ENCODE results near the gene TOP2A.
"Not testable (repeated sequence)": the region's sequence is repeated elsewhere in the genome, so short reads cannot be mapped to it uniquely, and the experiment has no call there.

Gene TOP2A

DNA sequence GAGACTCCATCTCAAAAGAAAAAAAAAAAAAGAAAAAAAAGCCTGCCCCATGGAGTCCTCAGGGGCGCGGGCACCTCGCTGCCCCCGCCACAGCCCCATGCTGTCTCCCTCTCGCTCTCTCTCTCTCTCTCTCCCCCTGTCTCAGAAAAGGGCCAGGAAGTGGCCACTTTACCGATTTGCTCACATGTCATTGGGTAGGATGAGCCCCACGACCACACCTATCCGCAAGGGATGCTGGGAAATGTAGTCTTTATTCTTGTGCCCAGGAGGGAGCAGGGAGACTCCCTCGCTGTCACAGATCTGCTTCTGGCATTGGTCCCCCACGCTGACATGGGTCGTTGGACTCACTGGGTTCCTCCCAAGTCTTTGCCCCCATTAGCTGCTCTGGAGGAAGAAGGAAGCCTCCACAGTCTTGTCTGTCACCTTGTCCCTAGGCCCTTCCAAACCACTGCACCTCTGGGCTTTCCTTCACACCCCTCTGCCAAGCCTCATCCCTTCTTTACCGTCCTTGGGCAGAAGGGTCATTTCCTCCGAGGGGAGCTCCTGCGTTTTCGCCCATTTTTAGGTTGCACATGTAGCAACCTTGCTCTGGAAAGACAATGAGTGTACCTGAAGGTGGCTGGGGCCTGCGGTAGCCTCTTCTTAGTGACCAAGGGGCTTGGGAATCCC, 46.3 kb downstream of the TOP2A start:
- no peaks in the 10 kb centered on the region for H3K9me3 ChIP-seq (ENCODE audit: low read depth, low read length)
- TF ChIP-seq POLR2AphosphoS5 (IDR thresholded peaks at IDR 0.05; ENCODE audit: borderline replicate concordance, low read depth, low read length) (no peak), FOXP2 (optimal IDR thresholded peaks at IDR 0.05; ENCODE audit: control extremely low read depth, extremely low read length, insufficient read depth) (no peak), EZH2 (IDR thresholded peaks at IDR 0.05) (no peak)
- no peak overlapping the region for H3K27ac ChIP-seq
- no peak overlapping the region for H3K4me3 ChIP-seq
- H3K36me3 ChIP-seq (ENCODE audit: insufficient read depth, low read length), result no peaks in the 10 kb centered on the region
- no peak overlapping the region for H3K9ac ChIP-seq (ENCODE audit: insufficient read length)
- DNase-seq (ENCODE audit: low read depth, low spot score), result no peak

DNA sequence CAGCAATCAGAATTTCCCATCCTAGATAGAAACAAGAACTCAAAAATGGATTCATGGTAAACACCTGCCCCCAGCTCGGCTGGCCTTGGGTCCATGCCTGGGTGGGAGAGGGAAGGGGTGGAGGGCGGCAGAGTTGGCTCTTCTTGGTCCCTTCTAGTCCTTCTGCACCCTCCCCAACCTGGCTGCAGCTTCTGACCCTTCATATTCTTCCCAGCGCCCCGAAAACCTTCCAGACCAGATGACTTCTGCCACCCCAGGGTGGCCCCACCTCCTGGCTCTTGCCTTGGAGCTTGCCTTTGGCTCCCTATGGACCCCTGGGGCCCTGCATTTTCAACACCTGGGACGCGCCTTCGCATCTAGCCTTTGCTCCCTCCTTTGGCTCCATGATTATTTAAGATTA, 47.8 kb downstream of the TOP2A start:
- DNase-seq (ENCODE audit: low read depth, low spot score), result no peak
- H3K36me3 ChIP-seq (ENCODE audit: insufficient read depth, low read length), result no peaks in the 10 kb centered on the region
- H3K27ac ChIP-seq, result no peak overlapping the region
- TF ChIP-seq FOXP2 (optimal IDR thresholded peaks at IDR 0.05; ENCODE audit: control extremely low read depth, extremely low read length, insufficient read depth) (no peak), EZH2 (IDR thresholded peaks at IDR 0.05) (no peak), POLR2AphosphoS5 (IDR thresholded peaks at IDR 0.05; ENCODE audit: borderline replicate concordance, low read depth, low read length) (no peak)
- no peak overlapping the region for H3K9ac ChIP-seq (ENCODE audit: insufficient read length)
- no peak overlapping the region for H3K4me3 ChIP-seq
- no peaks in the 10 kb centered on the region for H3K9me3 ChIP-seq (ENCODE audit: low read depth, low read length)

DNA sequence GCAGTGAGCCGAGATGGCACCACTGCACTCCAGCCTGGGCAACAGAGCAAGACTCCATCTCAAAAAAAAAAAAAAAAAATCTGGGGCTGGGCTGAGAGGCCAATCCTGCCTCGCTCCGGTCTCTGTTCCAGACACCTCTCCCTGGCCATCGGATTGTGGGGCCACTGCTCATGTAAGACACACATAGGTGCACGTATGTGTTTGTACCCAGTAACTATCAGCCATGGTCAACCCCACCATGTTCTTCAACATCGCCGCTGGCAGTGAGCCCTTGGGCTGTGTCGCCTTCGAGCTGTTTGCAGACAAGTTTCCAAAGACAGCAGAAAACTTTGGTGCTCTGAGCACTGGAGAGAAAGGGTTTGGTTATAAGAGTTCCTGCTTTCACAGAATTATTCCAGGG, 50.0 kb downstream of the TOP2A start:
- H3K36me3 ChIP-seq (ENCODE audit: insufficient read depth, low read length); H3K9ac ChIP-seq (ENCODE audit: insufficient read length); H3K27ac ChIP-seq; H3K4me3 ChIP-seq; H3K9me3 ChIP-seq (ENCODE audit: low read depth, low read length); DNase-seq (ENCODE audit: low read depth, low spot score): not testable (repeated sequence)

DNA sequence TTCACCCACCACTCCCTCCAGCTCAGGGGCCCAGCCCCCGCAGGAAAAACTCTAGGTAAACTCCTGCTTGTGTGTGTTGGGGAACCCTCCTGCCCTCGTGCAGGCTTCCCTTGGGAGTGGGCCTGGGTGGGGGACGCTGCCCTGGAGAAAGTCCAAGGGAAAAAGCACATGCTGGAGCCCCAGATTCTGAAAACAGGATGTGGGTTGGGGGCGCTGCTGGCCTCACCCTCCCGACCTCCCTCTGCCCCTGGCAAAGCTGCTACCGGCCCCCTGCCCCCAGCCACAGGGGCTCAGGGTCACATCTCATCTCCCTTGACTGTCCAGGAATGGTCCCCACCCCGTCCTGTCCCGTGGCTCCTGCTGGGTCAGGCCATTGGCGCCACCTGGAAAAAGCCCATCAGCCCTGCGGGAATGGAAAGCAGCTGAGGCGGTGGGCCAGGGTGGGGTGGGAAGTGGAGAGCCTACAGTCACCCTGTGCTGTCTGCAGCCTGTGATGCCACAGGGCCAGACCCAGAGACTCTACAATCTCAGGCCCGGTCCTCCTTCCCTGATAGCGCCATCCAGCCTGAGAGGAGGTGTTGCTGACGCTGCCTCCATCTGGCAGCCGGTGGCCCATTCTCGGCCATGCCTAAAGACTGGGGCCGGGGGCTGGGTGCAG, 50.7 kb downstream of the TOP2A start:
- no peaks in the 10 kb centered on the region for H3K36me3 ChIP-seq (ENCODE audit: insufficient read depth, low read length)
- DNase-seq (ENCODE audit: low read depth, low spot score), result no peak
- TF ChIP-seq POLR2AphosphoS5 (IDR thresholded peaks at IDR 0.05; ENCODE audit: borderline replicate concordance, low read depth, low read length) (no peak), FOXP2 (optimal IDR thresholded peaks at IDR 0.05; ENCODE audit: control extremely low read depth, extremely low read length, insufficient read depth) (no peak), EZH2 (IDR thresholded peaks at IDR 0.05) (no peak)
- H3K4me3 ChIP-seq, result no peak overlapping the region
- H3K9ac ChIP-seq (ENCODE audit: insufficient read length), result no peak overlapping the region
- no peaks in the 10 kb centered on the region for H3K9me3 ChIP-seq (ENCODE audit: low read depth, low read length)
- H3K27ac ChIP-seq, result no peak overlapping the region

DNA sequence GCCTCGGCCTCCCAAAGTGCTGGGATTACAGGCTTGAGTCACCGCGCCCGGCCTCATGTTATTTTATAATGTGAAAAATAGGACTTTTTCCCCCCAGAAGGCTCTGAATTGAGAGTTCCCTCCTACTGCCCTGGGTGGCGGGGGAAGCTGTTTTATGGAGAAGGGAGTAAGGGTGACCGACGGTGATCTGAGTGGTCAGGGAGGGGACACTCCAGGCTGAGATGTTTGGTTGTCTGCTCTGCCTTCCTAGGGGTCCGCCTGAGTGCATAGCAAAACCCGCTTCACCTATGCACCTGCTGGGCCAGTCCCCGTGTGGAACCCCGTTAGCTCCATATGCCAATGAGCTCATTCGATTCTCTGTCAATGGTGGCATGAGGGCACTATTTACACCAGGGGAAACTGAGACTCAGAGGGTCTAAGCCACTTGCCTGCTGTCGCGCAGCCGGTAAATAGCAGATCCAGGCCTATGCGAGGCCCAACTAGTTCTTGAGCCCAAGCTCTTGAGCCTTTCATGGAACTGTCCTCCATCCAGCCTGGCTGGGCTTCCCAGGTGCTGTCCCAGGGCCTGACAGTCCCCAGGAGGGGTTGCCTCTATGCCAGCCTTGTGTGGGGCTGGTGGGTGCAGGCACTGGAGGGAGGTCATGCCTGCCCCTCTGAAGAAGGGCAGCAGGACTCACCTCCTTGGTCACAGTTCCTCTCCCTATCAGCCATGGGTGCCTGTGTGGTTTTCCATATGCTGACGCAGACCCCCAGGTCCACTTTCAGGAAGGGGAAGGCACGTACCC, 51.4 kb downstream of the TOP2A start:
- H3K4me3 ChIP-seq, result no peak overlapping the region
- H3K27ac ChIP-seq, result no peak overlapping the region
- DNase-seq (ENCODE audit: low read depth, low spot score), result no peak
- TF ChIP-seq POLR2AphosphoS5 (IDR thresholded peaks at IDR 0.05; ENCODE audit: borderline replicate concordance, low read depth, low read length), result no peak
- TF ChIP-seq EZH2 (IDR thresholded peaks at IDR 0.05), result no peak
- TF ChIP-seq FOXP2 (optimal IDR thresholded peaks at IDR 0.05; ENCODE audit: control extremely low read depth, extremely low read length, insufficient read depth), result no peak
- no peaks in the 10 kb centered on the region for H3K9me3 ChIP-seq (ENCODE audit: low read depth, low read length)
- no peaks in the 10 kb centered on the region for H3K36me3 ChIP-seq (ENCODE audit: insufficient read depth, low read length)
- H3K9ac ChIP-seq (ENCODE audit: insufficient read length), result no peak overlapping the region

DNA sequence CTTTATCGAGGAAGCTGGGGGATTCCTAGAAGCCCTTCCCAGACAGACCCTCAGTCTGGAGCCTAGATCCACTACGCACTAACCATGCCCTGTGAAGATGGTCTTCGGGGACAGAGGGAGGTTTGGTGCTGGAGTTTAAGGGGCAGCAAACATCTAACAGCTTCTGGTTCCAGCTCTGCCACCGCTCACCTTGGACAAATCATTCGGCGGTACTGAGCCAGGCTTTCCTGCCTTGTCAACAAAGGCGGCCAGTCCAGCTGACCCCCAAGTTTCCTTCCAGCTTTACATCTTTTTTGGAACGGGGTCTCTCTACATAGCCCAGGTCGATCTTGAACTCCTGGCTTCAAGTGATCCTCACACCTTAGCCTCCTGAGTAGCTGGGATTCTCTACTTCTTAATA, 52.8 kb downstream of the TOP2A start:
- Histone ChIP-seq H3K9me3 (ENCODE audit: low read depth, low read length) (no peaks in the 10 kb centered on the region), H3K27ac (no peak overlapping the region), H3K4me3 (no peak overlapping the region), H3K36me3 (ENCODE audit: insufficient read depth, low read length) (no peaks in the 10 kb centered on the region), H3K9ac (ENCODE audit: insufficient read length) (no peak overlapping the region)
- TF ChIP-seq POLR2AphosphoS5 (IDR thresholded peaks at IDR 0.05; ENCODE audit: borderline replicate concordance, low read depth, low read length) (no peak), EZH2 (IDR thresholded peaks at IDR 0.05) (no peak), FOXP2 (optimal IDR thresholded peaks at IDR 0.05; ENCODE audit: control extremely low read depth, extremely low read length, insufficient read depth) (no peak)
- DNase-seq (ENCODE audit: low read depth, low spot score), result no peak

DNA sequence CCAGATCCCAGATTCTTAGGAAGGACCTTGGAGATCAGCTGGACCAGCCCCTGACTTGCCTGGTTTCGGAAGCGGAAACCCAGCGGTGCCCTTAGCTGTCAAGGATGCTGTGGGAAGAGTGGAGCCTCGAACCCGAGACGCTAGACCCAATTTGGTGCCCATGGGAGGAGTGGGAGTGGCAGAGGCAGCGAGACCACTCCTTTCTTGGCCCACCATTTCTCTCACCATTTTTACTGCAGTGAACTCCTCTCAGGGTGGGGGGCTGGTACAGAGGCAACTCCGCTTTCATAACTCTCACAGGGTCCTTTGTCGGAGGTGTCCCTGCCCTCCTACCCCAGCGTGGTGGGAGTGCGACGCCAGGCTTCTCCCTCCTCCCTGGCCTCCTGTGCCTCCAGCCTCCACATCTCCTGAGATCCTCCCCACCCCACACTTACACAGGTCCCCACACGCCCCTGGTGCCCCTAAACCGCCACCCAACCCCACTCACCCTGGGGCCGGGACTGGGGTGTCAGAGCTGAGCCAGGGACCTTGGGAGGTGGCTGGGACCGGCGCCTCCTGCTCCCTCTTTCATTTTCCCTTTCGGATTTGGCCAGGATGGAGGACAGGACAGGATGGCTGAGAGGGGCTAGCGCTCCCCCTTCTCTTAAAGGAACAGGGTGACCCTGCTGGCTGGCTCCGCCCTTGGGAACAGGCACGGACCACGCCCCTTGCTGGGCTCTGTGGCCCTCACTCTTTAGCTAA, 53.4 kb downstream of the TOP2A start, which contains the start of gene GJD3:
TSS of gene GJD3 (minus strand) at position 617 of the 741 bp plus-strand sequence. CDS start 922 bp downstream, outside the sequence.
- Histone ChIP-seq H3K27ac (no peak within 1 kb of the TSS), H3K9ac (ENCODE audit: insufficient read length) (no peak within 1 kb of the TSS), H3K9me3 (ENCODE audit: low read depth, low read length) (no peaks in the 10 kb centered on the region), H3K36me3 (ENCODE audit: insufficient read depth, low read length) (no peaks in the 10 kb centered on the region), H3K4me3 (peak within 1 kb of the TSS; percentile 81)
- no peak for DNase-seq (ENCODE audit: low read depth, low spot score)
- TF ChIP-seq FOXP2 (optimal IDR thresholded peaks at IDR 0.05; ENCODE audit: control extremely low read depth, extremely low read length, insufficient read depth), result no peak
- TF ChIP-seq POLR2AphosphoS5 (IDR thresholded peaks at IDR 0.05; ENCODE audit: borderline replicate concordance, low read depth, low read length), result no peak
- TF ChIP-seq EZH2 (IDR thresholded peaks at IDR 0.05), result no peak
